Ramos (cell line): ENCODE data around the gene KRTAP15-1.

Experiments
- in situ Hi-C: fragments of 300-500 bp; cut with MboI; formaldehyde crosslinking; loops from one replicate; pipeline ENCODE4 v1.14.3; 2022; ENCODE audit warnings: low sequenced_read_pairs; ENCODE audit not compliant: unreplicated experiment

The KRTAP15-1 gene

GRCh38 chr21:30439975-30440374 lies at the start of gene KRTAP15-1:
TSS of gene KRTAP15-1 (plus strand) at chr21:30440275. CDS start at chr21:30440328, 53 bp downstream.
- in situ Hi-C loops = no loop called here

- in situ Hi-C loops = no loop called here
Measured at GRCh38 chr21:30391492-30392025, 48.5 kb upstream of the KRTAP15-1 start.

- in situ Hi-C loops = no loop called here
Measured at GRCh38 chr21:30395731-30396130, 44.3 kb upstream of the KRTAP15-1 start, which contains the start of gene KRTAP13-1. TSS of gene KRTAP13-1 (plus strand) at chr21:30396031. CDS start at chr21:30396087, 56 bp downstream.

- in situ Hi-C loops = no loop called here
Measured at GRCh38 chr21:30408782-30409494, 31.1 kb upstream of the KRTAP15-1 start.

GRCh38 chr21:30415993-30416392 lies 24.1 kb upstream of the KRTAP15-1 start:
- in situ Hi-C loops = no loop called here

GRCh38 chr21:30425826-30426225 lies 14.2 kb upstream of the KRTAP15-1 start, which contains the start of gene KRTAP13-3:
TSS of gene KRTAP13-3 (minus strand) at chr21:30425926. CDS start at chr21:30425912, 14 bp downstream.
- in situ Hi-C loops = no loop called here

GRCh38 chr21:30426731-30427130 lies 13.3 kb upstream of the KRTAP15-1 start:
- in situ Hi-C loops = no loop called here

GRCh38 chr21:30430170-30430655 lies 9.9 kb upstream of the KRTAP15-1 start, which contains the start of gene KRTAP13-4:
TSS of gene KRTAP13-4 (plus strand) at chr21:30430220. CDS start at chr21:30430276, 56 bp downstream.
- in situ Hi-C loops = no loop called here

- in situ Hi-C loops = no loop called here
Measured at GRCh38 chr21:30434033-30434631, 5.9 kb upstream of the KRTAP15-1 start.

GRCh38 chr21:30437010-30437565 lies 3.0 kb upstream of the KRTAP15-1 start:
- in situ Hi-C loops = no loop called here

GRCh38 chr21:30443226-30443625 lies 3.2 kb downstream of the KRTAP15-1 start:
- in situ Hi-C loops = no loop called here

GRCh38 chr21:30444204-30444603 lies 4.1 kb downstream of the KRTAP15-1 start:
- in situ Hi-C loops = no loop called here

- in situ Hi-C loops = no loop called here
Measured at GRCh38 chr21:30447056-30447455, 7.0 kb downstream of the KRTAP15-1 start.

GRCh38 chr21:30448514-30448913 lies 8.4 kb downstream of the KRTAP15-1 start:
- in situ Hi-C loops = no loop called here

GRCh38 chr21:30463713-30464112 lies 23.6 kb downstream of the KRTAP15-1 start:
- in situ Hi-C loops = no loop called here

GRCh38 chr21:30468900-30469714 lies 29.0 kb downstream of the KRTAP15-1 start:
- in situ Hi-C loops = no loop called here

- in situ Hi-C loops = no loop called here
Measured at GRCh38 chr21:30478004-30478403, 37.9 kb downstream of the KRTAP15-1 start.

- in situ Hi-C loops = no loop called here
Measured at GRCh38 chr21:30479259-30479658, 39.2 kb downstream of the KRTAP15-1 start.

- in situ Hi-C loops = no loop called here
Measured at GRCh38 chr21:30480145-30480544, 40.1 kb downstream of the KRTAP15-1 start, which contains the start of gene KRTAP19-1. TSS of gene KRTAP19-1 (minus strand) at chr21:30480367. CDS start at chr21:30480317, 50 bp downstream.

- in situ Hi-C loops = no loop called here
Measured at GRCh38 chr21:30482130-30482529, 42.1 kb downstream of the KRTAP15-1 start.
